Measurements from ENCODE around the gene SLC6A19. TPM values are rescaled to one million over a fixed set of nuclear protein-coding genes. Genes with fewer than 3 reads are reported as not detected.

Gene SLC6A19
- polyA plus RNA-seq, 1 donor, result 295 TPM

- no peak for DNase-seq
- Histone ChIP-seq H3K4me3 (ENCODE audit: low read length) (no peak overlapping the region), H3K27me3 (ENCODE audit: control insufficient read depth, insufficient read depth, low read length) (no peaks in the 10 kb centered on the region), H3K9me3 (ENCODE audit: control insufficient read depth, low read depth, low read length) (peaks cover 15% of the 10 kb centered on the region), H3K27ac (ENCODE audit: low read length) (no peak overlapping the region), H3K36me3 (ENCODE audit: control insufficient read depth, insufficient read depth, low read length) (peaks cover 70% of the 10 kb centered on the region), H3K4me1 (ENCODE audit: control insufficient read depth, insufficient read depth, low read length) (no peaks in the 10 kb centered on the region)
- WGBS (ENCODE audit: insufficient coverage, low lambda C conversion rate), result 90% methylated on average over 2 of the region's 38 CpGs
Measured at GRCh38 chr5:1216211-1216917, 15.0 kb downstream of the SLC6A19 start.

- WGBS (ENCODE audit: insufficient coverage, low lambda C conversion rate), result no CpG with 5 or more reads among the region's 18 CpGs
- no peak overlapping the region for H3K4me3 ChIP-seq (ENCODE audit: low read length)
- no peaks in the 10 kb centered on the region for H3K27me3 ChIP-seq (ENCODE audit: control insufficient read depth, insufficient read depth, low read length)
- no peaks in the 10 kb centered on the region for H3K4me1 ChIP-seq (ENCODE audit: control insufficient read depth, insufficient read depth, low read length)
- peaks cover 68% of the 10 kb centered on the region for H3K36me3 ChIP-seq (ENCODE audit: control insufficient read depth, insufficient read depth, low read length)
- no peak overlapping the region for H3K27ac ChIP-seq (ENCODE audit: low read length)
- H3K9me3 ChIP-seq (ENCODE audit: control insufficient read depth, low read depth, low read length), result peaks cover 15% of the 10 kb centered on the region
- DNase-seq, result no peak
Measured at GRCh38 chr5:1216918-1217295, 15.5 kb downstream of the SLC6A19 start.

DNA sequence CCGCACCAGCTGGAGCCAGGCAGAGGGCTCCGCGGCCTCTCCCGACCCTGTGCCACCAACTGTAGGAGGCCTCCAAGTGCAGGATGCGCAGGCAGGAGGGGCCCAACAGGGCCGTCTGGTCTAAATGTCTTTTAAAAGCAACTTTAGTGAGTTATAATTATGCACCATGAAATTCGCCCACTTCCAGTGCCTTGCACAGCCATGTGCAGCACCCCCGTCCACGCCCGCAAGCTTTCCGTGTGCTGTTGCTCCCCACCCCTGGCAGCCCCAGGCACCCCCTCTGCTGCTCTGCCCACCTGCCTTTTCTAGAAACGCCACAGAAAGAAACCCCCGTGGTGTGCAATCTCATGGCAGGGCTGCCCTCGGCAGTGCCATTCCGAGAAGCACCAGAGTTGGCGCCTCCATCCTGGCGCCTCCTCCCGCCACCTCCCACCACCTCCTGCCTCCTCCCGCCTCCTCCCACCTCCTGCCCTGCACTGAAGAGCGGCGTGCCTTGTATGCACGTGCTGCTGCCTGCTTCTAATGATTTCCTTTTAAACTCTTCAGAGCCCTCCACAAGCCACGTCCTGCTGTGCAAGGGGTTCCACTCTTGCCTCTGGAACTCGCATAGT, 16.3 kb downstream of the SLC6A19 start:
- H3K36me3 ChIP-seq (ENCODE audit: control insufficient read depth, insufficient read depth, low read length), result peaks cover 71% of the 10 kb centered on the region
- H3K27me3 ChIP-seq (ENCODE audit: control insufficient read depth, insufficient read depth, low read length), result no peaks in the 10 kb centered on the region
- peaks cover 11% of the 10 kb centered on the region for H3K9me3 ChIP-seq (ENCODE audit: control insufficient read depth, low read depth, low read length)
- H3K4me3 ChIP-seq (ENCODE audit: low read length), result no peak overlapping the region
- 100% methylated on average over 1 of the region's 24 CpGs for WGBS (ENCODE audit: insufficient coverage, low lambda C conversion rate)
- no peaks in the 10 kb centered on the region for H3K4me1 ChIP-seq (ENCODE audit: control insufficient read depth, insufficient read depth, low read length)
- no peak overlapping the region for H3K27ac ChIP-seq (ENCODE audit: low read length)
- DNase-seq, result no peak

- H3K4me3 ChIP-seq (ENCODE audit: low read length), result no peak overlapping the region
- H3K27me3 ChIP-seq (ENCODE audit: control insufficient read depth, insufficient read depth, low read length), result no peaks in the 10 kb centered on the region
- no peaks in the 10 kb centered on the region for H3K4me1 ChIP-seq (ENCODE audit: control insufficient read depth, insufficient read depth, low read length)
- no CpG with 5 or more reads among the region's 38 CpGs for WGBS (ENCODE audit: insufficient coverage, low lambda C conversion rate)
- DNase-seq, result no peak
- peaks cover 9% of the 10 kb centered on the region for H3K9me3 ChIP-seq (ENCODE audit: control insufficient read depth, low read depth, low read length)
- peaks cover 71% of the 10 kb centered on the region for H3K36me3 ChIP-seq (ENCODE audit: control insufficient read depth, insufficient read depth, low read length)
- H3K27ac ChIP-seq (ENCODE audit: low read length), result no peak overlapping the region
Measured at GRCh38 chr5:1218351-1219080, 17.1 kb downstream of the SLC6A19 start.

DNA sequence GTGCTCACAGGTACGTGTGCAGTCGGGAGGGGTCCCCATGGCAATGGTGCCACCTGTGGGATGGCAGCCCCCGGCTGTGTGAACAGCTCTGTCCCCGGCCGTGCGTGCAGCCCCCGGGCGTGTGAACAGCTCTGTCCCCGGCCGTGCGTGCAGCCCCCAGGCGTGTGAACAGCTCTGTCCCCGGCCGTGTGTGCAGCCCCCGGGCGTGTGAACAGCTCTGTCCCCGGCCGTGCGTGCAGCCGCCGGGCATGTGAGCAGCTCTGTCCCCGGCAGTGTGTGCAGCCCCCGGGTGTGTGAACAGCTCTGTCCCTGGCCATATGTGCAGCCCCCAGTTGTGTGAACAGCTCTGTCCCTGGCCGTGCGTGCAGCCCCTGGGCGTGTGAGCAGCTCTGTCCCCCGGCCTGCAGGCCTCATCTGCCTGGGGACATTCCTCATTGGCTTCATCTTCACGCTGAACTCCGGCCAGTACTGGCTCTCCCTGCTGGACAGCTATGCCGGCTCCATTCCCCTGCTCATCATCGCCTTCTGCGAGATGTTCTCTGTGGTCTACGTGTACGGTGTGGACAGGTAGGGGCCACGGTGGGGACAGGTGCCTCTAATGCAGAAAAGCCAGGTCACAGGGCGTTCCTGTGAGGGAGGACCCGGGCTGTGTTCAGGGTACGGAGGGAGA, 17.8 kb downstream of the SLC6A19 start:
- 80% methylated on average over 1 of the region's 38 CpGs for WGBS (ENCODE audit: insufficient coverage, low lambda C conversion rate)
- no peaks in the 10 kb centered on the region for H3K4me1 ChIP-seq (ENCODE audit: control insufficient read depth, insufficient read depth, low read length)
- no peak overlapping the region for H3K4me3 ChIP-seq (ENCODE audit: low read length)
- no peaks in the 10 kb centered on the region for H3K27me3 ChIP-seq (ENCODE audit: control insufficient read depth, insufficient read depth, low read length)
- no peak for DNase-seq
- peaks cover 6% of the 10 kb centered on the region for H3K9me3 ChIP-seq (ENCODE audit: control insufficient read depth, low read depth, low read length)
- no peak overlapping the region for H3K27ac ChIP-seq (ENCODE audit: low read length)
- H3K36me3 ChIP-seq (ENCODE audit: control insufficient read depth, insufficient read depth, low read length), result peaks cover 68% of the 10 kb centered on the region

DNA sequence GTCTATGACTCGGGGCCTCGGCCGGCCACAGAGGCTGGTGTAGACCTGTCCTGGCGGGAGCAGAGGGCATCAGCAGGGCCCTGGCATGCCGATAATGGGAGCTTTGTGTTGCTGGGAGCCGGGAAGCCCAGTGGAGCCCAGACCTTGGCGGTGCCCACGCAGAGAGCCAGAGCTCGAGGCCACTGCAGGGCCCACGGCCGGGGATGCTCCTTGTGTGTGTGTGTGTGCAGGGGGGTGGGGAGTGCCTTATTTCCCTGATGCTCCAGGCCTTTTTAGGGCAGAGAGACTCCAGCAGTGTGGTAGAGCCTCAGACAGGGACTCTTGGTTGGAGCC, 18.3 kb downstream of the SLC6A19 start:
- DNase-seq, result no peak
- no peaks in the 10 kb centered on the region for H3K27me3 ChIP-seq (ENCODE audit: control insufficient read depth, insufficient read depth, low read length)
- H3K9me3 ChIP-seq (ENCODE audit: control insufficient read depth, low read depth, low read length), result peaks cover 8% of the 10 kb centered on the region
- no CpG with 5 or more reads among the region's 11 CpGs for WGBS (ENCODE audit: insufficient coverage, low lambda C conversion rate)
- H3K27ac ChIP-seq (ENCODE audit: low read length), result no peak overlapping the region
- H3K36me3 ChIP-seq (ENCODE audit: control insufficient read depth, insufficient read depth, low read length), result peaks cover 65% of the 10 kb centered on the region
- no peaks in the 10 kb centered on the region for H3K4me1 ChIP-seq (ENCODE audit: control insufficient read depth, insufficient read depth, low read length)
- H3K4me3 ChIP-seq (ENCODE audit: low read length), result no peak overlapping the region

- WGBS (ENCODE audit: insufficient coverage, low lambda C conversion rate), result no CpG with 5 or more reads among the region's 9 CpGs
- DNase-seq, result no peak
- Histone ChIP-seq H3K9me3 (ENCODE audit: control insufficient read depth, low read depth, low read length) (peaks cover 9% of the 10 kb centered on the region), H3K36me3 (ENCODE audit: control insufficient read depth, insufficient read depth, low read length) (peaks cover 61% of the 10 kb centered on the region), H3K4me1 (ENCODE audit: control insufficient read depth, insufficient read depth, low read length) (no peaks in the 10 kb centered on the region), H3K27me3 (ENCODE audit: control insufficient read depth, insufficient read depth, low read length) (no peaks in the 10 kb centered on the region), H3K4me3 (ENCODE audit: low read length) (no peak overlapping the region), H3K27ac (ENCODE audit: low read length) (no peak overlapping the region)
Measured at GRCh38 chr5:1220351-1220750, 19.0 kb downstream of the SLC6A19 start.

GRCh38 chr5:1220831-1221230, 19.4 kb downstream of the SLC6A19 start:
- Histone ChIP-seq H3K27me3 (ENCODE audit: control insufficient read depth, insufficient read depth, low read length) (no peaks in the 10 kb centered on the region), H3K4me3 (ENCODE audit: low read length) (no peak overlapping the region), H3K9me3 (ENCODE audit: control insufficient read depth, low read depth, low read length) (peaks cover 9% of the 10 kb centered on the region), H3K4me1 (ENCODE audit: control insufficient read depth, insufficient read depth, low read length) (no peaks in the 10 kb centered on the region), H3K27ac (ENCODE audit: low read length) (no peak overlapping the region), H3K36me3 (ENCODE audit: control insufficient read depth, insufficient read depth, low read length) (peaks cover 56% of the 10 kb centered on the region)
- DNase-seq, result no peak
- no CpG with 5 or more reads among the region's 19 CpGs for WGBS (ENCODE audit: insufficient coverage, low lambda C conversion rate)

GRCh38 chr5:1221721-1222120, 20.3 kb downstream of the SLC6A19 start:
- no CpG with 5 or more reads among the region's 10 CpGs for WGBS (ENCODE audit: insufficient coverage, low lambda C conversion rate)
- H3K4me1 ChIP-seq (ENCODE audit: control insufficient read depth, insufficient read depth, low read length), result no peaks in the 10 kb centered on the region

GRCh38 chr5:1222147-1222546, 20.8 kb downstream of the SLC6A19 start:
- Histone ChIP-seq H3K4me3 (ENCODE audit: low read length) (no peak overlapping the region), H3K27me3 (ENCODE audit: control insufficient read depth, insufficient read depth, low read length) (no peaks in the 10 kb centered on the region), H3K36me3 (ENCODE audit: control insufficient read depth, insufficient read depth, low read length) (peaks cover 44% of the 10 kb centered on the region), H3K27ac (ENCODE audit: low read length) (no peak overlapping the region), H3K9me3 (ENCODE audit: control insufficient read depth, low read depth, low read length) (peaks cover 8% of the 10 kb centered on the region), H3K4me1 (ENCODE audit: control insufficient read depth, insufficient read depth, low read length) (no peaks in the 10 kb centered on the region)
- no peak for DNase-seq
- WGBS (ENCODE audit: insufficient coverage, low lambda C conversion rate), result 100% methylated on average over 2 of the region's 9 CpGs

More at GRCh38 chr5:1221721-1222120, 20.3 kb downstream of the SLC6A19 start:
- DNase-seq, result no peak
- Histone ChIP-seq H3K27ac (ENCODE audit: low read length) (no peak overlapping the region), H3K27me3 (ENCODE audit: control insufficient read depth, insufficient read depth, low read length) (no peaks in the 10 kb centered on the region), H3K36me3 (ENCODE audit: control insufficient read depth, insufficient read depth, low read length) (peaks cover 48% of the 10 kb centered on the region), H3K4me3 (ENCODE audit: low read length) (no peak overlapping the region), H3K9me3 (ENCODE audit: control insufficient read depth, low read depth, low read length) (peaks cover 8% of the 10 kb centered on the region)

All from large intestine (tissue), 3 donors.